GM12892 (cell line): ENCODE results near the gene CAMTA1.

Source experiments
- POLR2A ChIP-seq: IDR thresholded peaks from 2 replicates; pipeline ENCODE4 v1.6.1; 2011; ENCODE audit warnings: low read depth, low read length, control low read depth
- POLR2AphosphoS5 ChIP-seq: IDR thresholded peaks from 2 replicates; pipeline ENCODE4 v1.6.1; 2011; ENCODE audit warnings: low read depth, low read length, control low read depth

DNA sequence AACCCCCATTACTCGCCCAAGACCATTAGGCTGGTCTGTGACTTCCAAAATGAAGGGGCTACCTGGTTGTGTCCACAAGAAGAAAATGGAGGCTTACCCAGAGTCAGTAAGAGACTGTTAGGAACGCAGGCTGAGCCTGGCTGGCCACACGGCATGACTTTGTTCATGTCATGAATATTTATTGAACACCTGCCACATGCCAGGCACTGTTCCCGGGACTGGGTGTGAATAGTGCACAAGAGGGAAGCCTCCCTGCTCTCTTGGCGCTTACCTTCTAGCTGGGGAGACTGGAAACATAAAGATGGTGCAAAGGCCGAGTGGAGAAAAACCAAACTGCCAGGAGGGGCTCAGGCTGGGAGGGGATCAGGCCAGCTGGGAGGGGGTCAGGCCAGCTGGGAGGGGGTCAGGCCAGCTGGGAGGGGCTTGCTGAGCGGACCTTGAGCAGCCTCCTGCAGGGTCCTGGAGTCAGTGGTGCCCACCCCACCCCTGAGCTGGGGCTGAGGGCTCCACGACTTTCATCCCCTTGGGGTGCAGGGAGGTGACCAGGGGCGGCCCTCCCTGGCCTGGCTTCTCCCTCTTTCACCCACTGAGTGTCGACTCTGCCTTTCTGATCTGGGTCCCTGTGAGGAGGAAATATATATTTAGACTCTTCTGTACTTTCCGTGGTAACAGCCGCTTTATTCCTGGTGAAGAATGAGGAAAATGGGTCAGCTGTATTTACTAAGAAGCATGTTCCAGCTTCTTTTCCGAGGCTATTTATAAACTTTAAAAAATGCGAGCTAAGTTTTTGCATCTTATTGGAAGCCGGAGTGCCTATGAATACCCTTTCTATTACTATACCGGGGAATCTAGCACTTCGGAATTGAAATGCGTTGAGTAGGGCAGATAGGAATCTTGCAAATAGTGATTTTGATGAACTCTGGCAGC, 139.0 kb downstream of the CAMTA1 start:
- no peak for TF ChIP-seq POLR2A
- no peak for TF ChIP-seq POLR2AphosphoS5
